Occipital lobe (tissue), 2 donors: ENCODE data around the gene KLRC4. TPM values are rescaled to one million over a fixed set of nuclear protein-coding genes. Genes with fewer than 3 reads are reported as not detected.
"Not testable (repeated sequence)": the region's sequence is repeated elsewhere in the genome, so short reads cannot be mapped to it uniquely, and the experiment has no call there.

Experiments used
- DNase-seq: peaks from one replicate; lab custom pipeline; 2025; lab: John Stamatoyannopoulos, UW
- total RNA-seq: library from RNA; depleted of rRNA; stranded (reverse); fragments of >200 nt; gene quantifications from one replicate; pipeline ENCODE4 v1.2.3, GENCODE V29; 2014

Gene KLRC4, protein sequence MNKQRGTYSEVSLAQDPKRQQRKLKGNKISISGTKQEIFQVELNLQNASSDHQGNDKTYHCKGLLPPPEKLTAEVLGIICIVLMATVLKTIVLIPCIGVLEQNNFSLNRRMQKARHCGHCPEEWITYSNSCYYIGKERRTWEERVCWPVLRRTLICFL
- total RNA-seq, result not detected

DNA sequence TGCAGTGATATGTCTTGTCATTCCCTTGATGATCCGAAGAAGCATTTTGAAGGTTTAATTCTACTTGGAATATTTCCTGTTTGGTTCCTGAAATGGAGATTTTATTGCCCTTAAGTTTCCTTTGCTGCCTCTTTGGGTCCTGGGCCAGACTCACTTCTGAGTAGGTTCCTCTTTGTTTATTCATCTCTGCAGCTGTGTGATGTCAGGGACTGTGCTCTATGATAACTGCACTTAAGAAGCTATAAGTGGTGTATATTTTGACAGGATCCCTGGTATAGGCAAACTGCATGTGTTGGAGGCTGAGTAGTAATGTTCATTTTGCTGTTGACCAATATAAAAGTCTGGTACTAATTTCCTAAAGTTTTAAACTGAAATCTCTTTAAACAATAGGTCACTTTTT is at the start of gene KLRC4:
Gene KLRC4 (minus strand): TSS at position 366 of the 400 bp plus-strand sequence. CDS start 182 bp downstream, at position 184.
- DNase-seq, result no peak

DNA sequence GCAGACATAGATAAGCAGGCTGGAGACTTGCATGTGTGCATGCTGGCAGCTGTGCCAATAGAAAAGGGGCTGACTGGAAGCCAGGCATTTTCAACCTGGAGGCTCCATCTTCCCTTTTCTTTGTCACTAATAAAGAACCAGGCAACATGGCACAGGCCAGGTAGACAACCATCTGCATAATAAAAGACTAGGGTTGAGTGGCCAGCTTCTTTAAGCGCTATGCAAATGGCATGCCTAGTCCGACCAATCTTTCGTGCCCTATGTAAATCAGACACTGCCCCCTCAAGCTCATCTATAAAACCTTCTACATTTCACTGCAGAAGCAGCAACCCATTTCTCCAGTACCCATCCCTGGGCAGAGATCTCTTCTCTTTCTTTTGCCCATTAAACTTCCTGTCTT is 48.2 kb upstream of the KLRC4 start:
- DNase-seq, result no peak

DNA sequence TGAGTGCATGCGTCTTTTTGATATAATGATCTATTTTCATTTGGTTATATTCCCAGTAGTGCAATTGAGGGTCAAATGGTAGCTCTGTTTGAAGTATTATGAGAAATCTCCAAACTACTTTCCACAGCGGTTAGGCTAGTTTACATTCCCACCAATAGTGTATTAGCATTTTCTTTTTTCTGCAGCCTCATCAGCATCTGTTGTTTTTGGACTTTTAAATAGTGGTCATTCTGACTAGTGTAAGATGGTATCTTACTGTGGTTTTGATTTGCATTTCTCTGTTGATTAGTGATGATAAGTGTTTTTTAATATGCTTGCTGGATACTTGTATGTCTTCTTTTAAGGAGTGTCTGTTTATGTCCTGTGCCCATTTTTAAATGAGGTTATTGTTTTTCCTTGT is 47.3 kb upstream of the KLRC4 start:
- DNase-seq, result no peak

DNA sequence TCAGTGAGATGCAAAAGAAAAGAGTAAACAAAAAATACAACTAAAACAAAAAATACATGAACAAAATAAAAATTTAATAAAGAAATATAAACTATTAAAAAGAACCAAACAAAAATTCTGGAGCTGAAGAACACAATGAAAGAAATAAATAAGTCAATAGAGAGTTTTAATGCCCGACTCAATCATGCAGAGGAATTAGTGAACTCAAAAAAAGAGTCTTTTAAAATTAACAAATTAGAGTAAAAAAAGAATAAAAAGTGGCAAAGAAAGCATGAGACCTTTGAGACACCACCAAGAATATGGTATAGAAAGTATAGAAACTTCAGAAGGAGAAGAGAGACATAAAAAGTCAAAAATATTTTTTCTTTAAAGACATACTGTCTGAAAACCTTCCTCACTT is 46.2 kb upstream of the KLRC4 start:
- no peak for DNase-seq

DNA sequence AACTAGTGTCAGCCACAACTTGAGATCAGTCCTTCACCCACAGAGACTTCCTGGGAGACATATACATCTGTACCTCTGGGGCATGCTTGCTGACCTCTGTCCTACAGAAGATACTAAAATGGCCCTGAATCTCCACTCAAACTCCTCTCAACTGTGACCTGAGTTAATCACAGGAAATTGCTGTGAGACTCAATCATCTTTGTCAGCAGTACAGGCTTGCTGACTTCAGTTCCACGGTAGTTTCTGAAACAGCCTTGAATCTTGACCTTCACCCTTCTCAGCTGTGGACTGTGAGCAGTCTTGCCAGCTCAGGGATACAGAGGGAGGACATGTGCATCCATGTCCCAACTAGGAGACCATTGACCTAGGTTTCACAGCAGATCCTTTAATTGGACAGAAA is 45.0 kb upstream of the KLRC4 start:
- no peak for DNase-seq

DNA sequence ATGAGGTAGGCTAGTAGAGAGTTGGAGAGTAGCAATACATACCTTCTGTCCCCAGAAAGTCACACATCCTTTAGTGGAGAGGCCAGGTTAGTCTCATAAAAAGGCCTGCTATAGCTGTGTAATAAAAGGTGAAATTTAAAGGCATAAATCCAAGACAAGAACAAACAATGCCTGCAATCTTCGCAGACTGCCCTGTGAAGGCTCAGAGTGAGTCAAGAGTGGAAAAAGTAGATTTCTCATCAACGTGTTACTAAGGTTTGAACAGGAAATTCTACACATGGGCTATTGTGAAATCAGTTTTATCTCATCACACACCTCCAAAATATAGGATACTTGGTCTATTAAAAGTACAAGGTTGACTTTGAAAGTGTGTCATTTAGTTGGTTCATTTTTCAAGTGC is 43.6 kb upstream of the KLRC4 start, which contains the start of gene KLRC1:
Gene KLRC1 (minus strand): TSS at position 222 of the 400 bp plus-strand sequence. CDS start 2,221 bp downstream, outside the sequence.
- DNase-seq, result no peak

DNA sequence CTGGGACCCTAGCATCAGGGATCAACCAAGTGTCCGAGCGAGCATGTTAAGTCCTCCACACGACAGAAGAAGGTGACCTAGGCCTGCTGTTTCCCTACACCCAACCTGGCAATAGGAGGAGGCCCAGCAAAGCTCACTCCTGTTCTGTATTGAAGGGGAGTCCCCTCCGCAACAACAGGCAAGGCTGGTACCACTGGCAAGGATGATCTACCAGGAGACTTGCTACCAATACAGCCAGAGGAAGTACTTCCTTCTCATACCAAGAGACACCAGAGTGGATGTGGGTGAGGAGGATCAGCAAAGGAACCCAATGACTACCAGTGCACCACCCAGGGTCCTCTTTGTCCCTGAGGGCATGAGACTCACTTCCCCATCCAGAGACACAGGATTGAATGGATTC is 38.7 kb upstream of the KLRC4 start:
- no peak for DNase-seq

DNA sequence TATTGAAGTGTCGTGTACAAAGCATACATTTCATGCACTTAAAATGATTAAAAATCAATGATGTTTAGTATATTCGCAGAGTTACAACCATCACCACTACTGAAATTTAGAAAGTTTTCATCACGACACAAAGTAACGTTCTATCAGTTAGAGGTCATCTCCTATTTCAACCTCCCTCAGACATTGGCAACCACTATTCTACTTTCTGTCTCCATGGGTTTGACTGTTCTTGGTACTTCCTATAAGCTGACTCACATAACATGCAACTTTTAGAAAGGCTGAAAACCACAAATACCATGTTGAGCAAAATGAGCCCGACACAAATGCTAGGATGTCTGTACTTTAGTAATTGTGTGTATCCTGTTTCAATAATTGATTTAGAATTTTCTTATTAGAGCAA is 36.5 kb upstream of the KLRC4 start:
- not testable (repeated sequence) for DNase-seq

DNA sequence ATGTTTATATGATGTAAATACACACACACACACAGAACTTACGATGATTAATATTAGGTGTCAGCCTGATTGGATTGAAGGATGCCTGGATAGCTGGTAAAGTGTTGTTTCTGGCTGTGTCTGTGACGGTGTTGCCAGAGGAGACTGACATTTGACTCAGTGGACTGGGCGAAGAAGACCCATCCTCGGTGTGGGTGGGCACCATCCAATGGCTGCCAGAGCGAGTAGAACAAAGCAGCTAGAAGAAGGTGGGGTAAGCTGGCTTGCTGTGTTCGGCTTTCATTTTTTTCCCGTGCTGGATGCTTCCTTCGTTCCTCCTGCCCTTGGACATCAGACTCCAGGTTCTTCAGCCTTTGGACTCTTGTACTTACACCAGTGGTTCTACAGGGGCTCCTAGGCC is 31.6 kb upstream of the KLRC4 start:
- DNase-seq, result not testable (repeated sequence)

DNA sequence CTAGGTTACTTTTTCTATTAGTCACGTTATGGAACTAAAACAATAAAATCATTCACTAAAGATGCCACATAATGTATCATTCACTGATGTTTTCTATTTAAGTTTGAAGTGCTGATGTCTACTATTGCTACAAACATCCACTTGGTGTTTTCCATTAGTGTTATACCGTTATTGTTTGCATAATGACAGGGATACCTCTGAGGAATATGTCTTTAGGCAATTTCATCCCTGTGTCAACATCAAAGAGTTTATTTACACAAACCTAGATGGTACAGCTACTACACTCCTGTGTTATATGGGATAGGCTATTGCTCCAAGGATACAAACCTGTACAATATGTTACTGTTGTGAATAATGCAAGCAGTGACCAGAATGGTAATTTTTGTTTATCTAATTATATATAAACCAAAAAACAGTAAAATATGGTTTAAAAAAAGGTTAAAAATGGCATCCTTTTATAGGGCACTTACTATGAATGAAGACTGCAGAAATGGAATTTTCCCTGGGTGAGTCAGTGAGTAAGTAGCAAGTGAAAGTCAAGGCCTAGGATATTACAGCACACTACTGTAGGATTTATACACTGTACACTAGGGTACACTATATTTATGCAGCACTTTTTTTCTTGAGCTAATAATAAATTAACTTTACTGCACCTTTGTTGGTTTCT is 30.2 kb upstream of the KLRC4 start:
- not testable (repeated sequence) for DNase-seq

DNA sequence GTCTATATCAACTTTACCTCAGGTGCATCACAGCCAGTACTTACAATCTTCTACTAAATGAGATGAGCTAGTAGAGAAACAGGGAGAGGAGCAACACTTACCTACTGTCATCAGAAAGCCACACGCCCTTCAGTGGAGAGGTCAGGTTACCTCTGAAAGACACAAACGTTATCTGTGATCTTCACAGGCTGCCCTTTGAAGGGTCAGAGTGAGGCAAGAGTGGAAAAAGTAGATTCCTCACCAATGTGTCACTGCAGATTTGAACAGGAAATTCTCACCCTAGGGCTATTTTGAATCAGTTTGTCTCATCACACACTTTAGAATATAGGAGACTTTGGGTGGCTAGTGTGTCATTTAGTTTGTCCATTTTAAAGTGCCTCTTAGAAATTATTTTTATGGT is 28.0 kb upstream of the KLRC4 start:
- not testable (repeated sequence) for DNase-seq

DNA sequence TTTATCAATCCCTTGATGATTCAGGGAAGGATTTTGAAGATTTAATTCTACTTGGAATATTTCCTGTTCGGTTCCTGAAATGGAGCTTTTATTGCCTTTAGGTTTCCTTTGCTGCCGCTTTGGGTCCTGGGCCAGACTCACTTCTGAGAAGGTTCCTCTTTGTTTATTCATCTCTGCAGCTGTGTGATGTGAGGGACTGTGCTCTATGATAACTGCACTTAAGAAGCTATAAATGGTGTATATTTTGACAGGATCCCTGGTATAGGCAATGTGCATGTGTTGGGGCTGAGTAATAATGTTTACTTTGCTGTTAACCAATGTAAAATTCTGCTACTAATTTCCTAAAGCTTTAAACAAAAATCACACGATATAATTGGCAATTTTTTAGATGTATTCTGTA is 26.3 kb upstream of the KLRC4 start, which contains the start of gene KLRC2:
Gene KLRC2 (minus strand): TSS at position 195 of the 400 bp plus-strand sequence. CDS start 24 bp downstream, at position 171.
- not testable (repeated sequence) for DNase-seq

DNA sequence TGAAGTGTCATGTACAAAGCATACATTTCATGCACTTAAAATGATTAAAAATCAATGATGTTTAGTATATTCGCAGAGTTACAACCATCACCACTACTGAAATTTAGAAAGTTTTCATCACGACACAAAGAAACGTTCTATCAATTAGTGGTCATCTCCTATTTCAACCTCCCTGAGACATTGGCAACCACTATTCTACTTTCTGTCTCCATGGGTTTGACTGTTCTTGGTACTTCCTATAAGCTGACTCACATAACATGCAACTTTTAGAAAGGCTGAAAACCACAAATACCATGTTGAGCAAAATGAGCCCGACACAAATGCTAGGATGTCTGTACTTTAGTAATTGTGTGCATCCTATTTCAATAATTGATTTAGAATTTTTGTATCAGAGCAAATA is 21.1 kb upstream of the KLRC4 start:
- not testable (repeated sequence) for DNase-seq

DNA sequence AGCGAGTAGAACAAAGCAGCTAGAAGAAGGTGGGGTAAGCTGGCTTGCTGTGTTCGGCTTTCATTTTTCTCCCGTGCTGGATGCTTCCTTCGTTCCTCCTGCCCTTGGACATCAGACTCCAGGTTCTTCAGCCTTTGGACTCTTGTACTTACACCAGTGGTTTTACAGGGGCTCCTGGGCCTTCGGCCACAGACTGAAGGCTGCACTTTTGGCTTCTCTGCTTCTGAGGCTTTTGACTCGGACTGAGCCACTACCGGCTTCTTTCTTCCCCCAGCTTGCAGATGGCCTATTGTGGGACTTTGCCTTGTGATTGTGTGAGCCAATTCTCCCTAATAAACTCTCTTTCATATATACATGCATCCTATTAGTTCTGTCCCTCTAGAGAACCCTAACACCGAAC is 16.4 kb upstream of the KLRC4 start:
- not testable (repeated sequence) for DNase-seq

DNA sequence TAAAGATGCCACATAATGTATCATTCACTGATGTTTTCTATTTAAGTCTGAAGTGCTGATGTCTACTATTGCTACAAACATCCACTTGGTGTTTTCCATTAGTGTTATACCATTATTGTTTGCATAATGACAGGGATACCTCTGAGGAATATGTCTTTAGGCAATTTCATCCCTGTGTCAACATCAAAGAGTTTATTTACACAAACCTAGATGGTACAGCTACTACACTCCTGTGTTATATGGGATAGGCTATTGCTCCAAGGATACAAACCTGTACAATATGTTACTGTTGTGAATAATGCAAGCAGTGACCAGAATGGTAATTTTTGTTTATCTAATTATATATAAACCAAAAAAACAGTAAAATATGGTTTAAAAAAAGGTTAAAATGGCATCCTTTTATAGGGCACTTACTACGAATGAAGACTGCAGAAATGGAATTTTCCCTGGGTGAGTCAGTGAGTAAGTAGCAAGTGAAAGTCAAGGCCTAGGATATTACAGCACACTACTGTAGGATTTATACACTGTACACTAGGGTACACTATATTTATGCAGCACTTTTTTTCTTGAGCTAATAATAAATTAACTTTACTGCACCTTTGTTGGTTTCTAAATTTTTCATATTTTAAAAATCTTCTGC is 14.8 kb upstream of the KLRC4 start:
- not testable (repeated sequence) for DNase-seq

DNA sequence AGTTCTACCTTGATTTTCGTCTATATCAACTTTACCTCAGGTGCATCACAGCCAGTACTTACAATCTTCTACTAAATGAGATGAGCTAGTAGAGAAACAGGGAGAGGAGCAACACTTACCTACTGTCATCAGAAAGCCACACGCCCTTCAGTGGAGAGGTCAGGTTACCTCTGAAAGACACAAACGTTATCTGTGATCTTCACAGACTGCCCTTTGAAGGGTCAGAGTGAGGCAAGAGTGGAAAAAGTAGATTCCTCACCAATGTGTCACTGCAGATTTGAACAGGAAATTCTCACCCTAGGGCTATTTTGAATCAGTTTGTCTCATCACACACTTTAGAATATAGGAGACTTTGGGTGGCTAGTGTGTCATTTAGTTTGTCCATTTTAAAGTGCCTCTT is 12.6 kb upstream of the KLRC4 start:
- DNase-seq, result not testable (repeated sequence)

DNA sequence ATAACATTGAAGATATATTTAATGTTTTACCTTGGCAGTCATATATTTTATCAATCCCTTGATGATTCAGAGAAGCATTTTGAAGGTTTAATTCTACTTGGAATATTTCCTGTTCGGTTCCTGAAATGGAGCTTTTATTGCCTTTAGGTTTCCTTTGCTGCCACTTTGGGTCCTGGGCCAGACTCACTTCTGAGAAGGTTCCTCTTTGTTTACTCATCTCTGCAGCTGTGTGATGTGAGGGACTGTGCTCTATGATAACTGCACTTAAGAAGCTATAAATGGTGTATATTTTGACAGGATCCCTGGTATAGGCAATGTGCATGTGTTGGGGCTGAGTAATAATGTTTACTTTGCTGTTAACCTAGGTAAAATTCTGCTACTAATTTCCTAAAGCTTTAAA is 10.8 kb upstream of the KLRC4 start, which contains the start of gene KLRC3:
Gene KLRC3 (minus strand): TSS at position 262 of the 400 bp plus-strand sequence. CDS start 45 bp downstream, at position 217.
- DNase-seq, result not testable (repeated sequence)

DNA sequence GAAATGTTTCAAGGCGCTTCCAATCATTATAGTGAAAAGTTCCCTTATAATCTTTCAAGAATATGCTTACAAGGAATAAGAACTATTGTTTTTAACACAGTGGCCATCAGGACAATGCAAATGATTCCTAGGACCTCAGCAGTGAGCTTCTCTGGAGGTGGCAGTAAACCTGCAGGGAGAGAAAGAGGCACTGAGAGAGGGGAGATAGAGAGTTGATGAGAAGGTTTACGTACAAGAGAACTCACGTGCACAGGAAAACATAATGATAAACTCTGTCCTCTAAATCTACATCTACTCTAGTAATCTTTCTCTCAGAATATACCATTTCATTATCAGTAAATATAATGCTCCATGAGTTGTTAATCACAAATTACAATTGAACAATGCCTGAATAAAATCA is 715 bp downstream of the KLRC4 start:
- DNase-seq, result no peak

DNA sequence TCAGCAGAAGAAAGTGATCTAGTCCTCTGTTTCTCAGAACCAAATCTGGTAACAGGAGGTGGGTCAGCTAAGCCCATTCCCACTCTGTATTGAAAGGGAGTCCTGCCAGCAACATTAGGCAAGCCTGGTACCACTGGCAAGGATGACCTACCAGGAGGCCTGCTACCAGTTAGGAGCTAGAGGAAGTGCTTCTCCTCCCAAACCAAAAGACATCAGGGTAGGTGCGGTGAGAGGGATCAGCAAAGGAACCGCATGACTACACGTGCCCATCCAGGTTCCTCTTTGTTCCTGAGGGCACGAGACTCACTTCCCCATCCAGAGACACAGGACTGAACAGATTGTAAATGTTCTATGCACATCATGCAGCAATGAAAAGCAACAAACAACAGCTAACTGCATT is 2.8 kb downstream of the KLRC4 start:
- DNase-seq, result no peak

DNA sequence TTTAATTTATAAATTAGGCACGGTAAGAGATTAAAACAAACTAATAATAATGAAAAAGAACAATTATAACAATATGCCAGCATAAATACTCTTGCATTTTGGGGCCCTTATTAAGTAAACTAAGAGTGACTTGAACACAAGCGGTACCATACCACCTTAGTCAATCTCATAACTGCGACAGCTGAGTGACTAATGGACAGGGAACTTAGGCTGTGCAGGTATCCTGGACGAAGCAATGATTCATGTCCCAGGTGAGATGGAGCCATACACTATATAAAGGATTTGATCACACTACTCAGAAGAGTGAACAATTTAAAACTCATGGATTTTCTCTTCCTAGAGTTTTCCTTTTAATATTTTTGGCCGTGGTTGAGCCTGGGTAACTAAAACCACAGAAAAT is 4.3 kb downstream of the KLRC4 start:
- no peak for DNase-seq

DNA sequence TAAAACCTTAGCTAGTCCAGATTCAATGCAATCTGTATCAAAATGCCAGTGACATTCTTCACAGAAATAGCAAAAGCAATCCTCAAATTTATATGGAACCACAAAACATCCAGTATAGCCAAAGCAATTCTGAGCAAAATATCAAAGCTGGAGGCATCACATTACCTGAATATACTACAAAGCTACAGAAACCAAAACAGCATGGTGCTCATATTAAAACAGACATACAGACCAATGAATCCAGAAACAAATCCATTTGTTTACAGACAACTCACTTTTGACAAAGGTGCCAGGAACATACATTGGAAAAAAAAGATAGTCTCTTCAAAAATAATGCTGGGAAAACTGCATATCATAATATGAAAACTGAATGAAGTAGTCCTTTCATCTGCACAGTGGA is 4.8 kb downstream of the KLRC4 start:
- DNase-seq, result no peak

DNA sequence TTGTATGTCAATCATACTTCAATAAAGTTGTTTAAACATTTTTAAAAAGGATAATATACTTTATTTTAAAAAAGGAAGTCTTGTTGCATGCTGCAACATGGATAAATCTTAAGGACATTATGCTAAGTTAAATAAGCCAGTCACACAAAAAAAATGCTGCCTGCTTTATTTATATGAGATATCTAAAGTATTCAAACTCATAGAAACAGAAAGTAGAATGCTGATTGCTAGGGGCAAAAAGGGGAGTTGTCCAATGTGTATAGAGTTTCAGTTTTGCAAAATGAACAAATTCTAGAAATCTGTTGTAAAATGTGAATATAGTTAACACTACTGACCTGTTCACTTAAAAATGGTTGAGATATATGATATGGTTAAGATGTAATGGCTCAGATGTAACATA is 8.7 kb downstream of the KLRC4 start:
- DNase-seq, result no peak

DNA sequence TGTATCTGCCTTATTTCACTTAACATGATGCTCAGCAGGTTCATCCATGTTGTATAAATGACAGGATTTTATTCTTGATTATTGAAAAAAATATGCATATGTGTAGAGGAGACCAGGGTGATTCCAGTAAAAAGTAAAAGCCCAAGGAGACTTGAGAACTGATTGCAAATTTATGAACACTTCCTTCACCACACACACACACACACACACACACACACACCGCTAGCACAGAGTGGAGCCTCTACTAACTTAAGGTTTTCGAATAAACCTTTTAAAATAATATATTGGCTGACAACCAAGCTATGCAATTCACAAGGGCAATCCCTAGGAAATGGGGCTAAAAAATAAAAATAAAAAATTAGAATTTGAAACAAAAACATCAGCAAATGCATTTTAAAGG is 11.4 kb downstream of the KLRC4 start:
- no peak for DNase-seq
